Measurements from ENCODE around the gene PFKFB4.

The PFKFB4 gene

DNA sequence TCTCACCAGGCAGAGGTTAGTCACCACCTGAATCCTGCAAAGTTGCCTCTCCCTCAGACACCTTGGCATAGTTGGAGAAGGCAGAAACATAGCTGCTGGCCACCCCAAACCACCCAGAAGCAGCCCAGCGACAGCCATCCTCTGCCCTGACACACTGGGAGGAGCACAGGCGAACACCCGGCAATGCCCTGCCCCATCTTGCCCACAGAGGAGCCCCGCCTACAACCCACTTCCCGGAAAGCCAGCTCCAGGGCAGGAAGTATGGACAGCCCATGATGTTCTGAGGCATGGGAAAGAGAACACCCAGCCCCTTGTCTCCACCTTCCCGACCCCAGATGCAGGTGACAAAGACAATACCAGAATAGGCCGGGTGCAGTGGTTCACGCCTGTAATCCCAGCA is 40.0 kb downstream of the PFKFB4 start:
- no peak for DNase-seq (ENCODE audit: low spot score)
- POLR2A ChIA-PET (ENCODE audit: low non-redundant PET), result no interaction called here
- CTCF ChIA-PET, result no interaction called here
- TF ChIP-seq CTCF (conservative IDR thresholded peaks at IDR 0.05; ENCODE audit: low read depth), result no peak
- H3K27ac ChIP-seq, result peak overlapping the region; percentile 52

GRCh38 chr3:48514431-48515227 is 42.0 kb downstream of the PFKFB4 start:
- CTCF ChIA-PET, result interaction anchor here (0.6 kb wide), 1 partner anchor 210 kb away, joined by 7 read pairs; no protein-coding TSS in a partner anchor
- POLR2A ChIA-PET (ENCODE audit: low non-redundant PET), result no interaction called here
- no peak for DNase-seq (ENCODE audit: low spot score)
- no peak for TF ChIP-seq CTCF (conservative IDR thresholded peaks at IDR 0.05; ENCODE audit: low read depth)
- no peak overlapping the region for H3K27ac ChIP-seq

- CTCF ChIA-PET, result no interaction called here
- POLR2A ChIA-PET (ENCODE audit: low non-redundant PET), result no interaction called here
- DNase-seq (ENCODE audit: low spot score), result no peak
- H3K27ac ChIP-seq, result no peak overlapping the region
- no peak for TF ChIP-seq CTCF (conservative IDR thresholded peaks at IDR 0.05; ENCODE audit: low read depth)
Observed at GRCh38 chr3:48511551-48511950, 45.1 kb downstream of the PFKFB4 start.

GRCh38 chr3:48507256-48508061 is 49.1 kb downstream of the PFKFB4 start:
- ChIA-PET CTCF (interaction anchor here (0.6 to 1.1 kb wide), 3 partner anchors 39 to 682 kb away, joined by 3 to 4 read pairs (median 3); no protein-coding TSS in a partner anchor), POLR2A (ENCODE audit: low non-redundant PET) (no interaction called here)
- TF ChIP-seq CTCF (conservative IDR thresholded peaks at IDR 0.05; ENCODE audit: low read depth), result peak; percentile 81
- peak overlapping the region; percentile 91 for H3K27ac ChIP-seq
- DNase-seq (ENCODE audit: low spot score), result peak; percentile 86

GRCh38 chr3:48505968-48506504 is 50.6 kb downstream of the PFKFB4 start:
- no peak for TF ChIP-seq CTCF (conservative IDR thresholded peaks at IDR 0.05; ENCODE audit: low read depth)
- ChIA-PET POLR2A (ENCODE audit: low non-redundant PET) (no interaction called here), CTCF (no interaction called here)
- peak overlapping the region; percentile 91 for H3K27ac ChIP-seq
- no peak for DNase-seq (ENCODE audit: low spot score)

- no peak for DNase-seq (ENCODE audit: low spot score)
- TF ChIP-seq CTCF (conservative IDR thresholded peaks at IDR 0.05; ENCODE audit: low read depth), result no peak
- ChIA-PET POLR2A (ENCODE audit: low non-redundant PET) (interaction anchor here (0.6 to 1.5 kb wide), 2 partner anchors 36 to 72 kb away, joined by 3 to 4 read pairs; no protein-coding TSS in a partner anchor), CTCF (interaction anchor here (0.8 to 1.1 kb wide), 2 partner anchors 31 to 310 kb away, joined by 4 read pairs; no protein-coding TSS in a partner anchor)
- H3K27ac ChIP-seq, result peak overlapping the region; percentile 91
Observed at GRCh38 chr3:48505146-48505545, 51.5 kb downstream of the PFKFB4 start.

Data from RWPE1 (cell line).